ENCODE measurements around the gene SPATS2L.

SPATS2L gene

GRCh38 chr2:200494048-200494447 is 187.6 kb downstream of the SPATS2L start:
- DNase-seq (ENCODE audit: low read depth): no peak
- no peak for TF ChIP-seq CTCF (IDR thresholded peaks at IDR 0.05; ENCODE audit: control insufficient read depth, insufficient read depth, low read depth, low read length, missing control alignments)
- H3K4me3 ChIP-seq (ENCODE audit: control insufficient read depth, low read depth, low read length): no peak overlapping the region

- no peak for DNase-seq (ENCODE audit: low read depth)
- H3K4me3 ChIP-seq (ENCODE audit: control insufficient read depth, low read depth, low read length): no peak overlapping the region
- no peak for TF ChIP-seq CTCF (IDR thresholded peaks at IDR 0.05; ENCODE audit: control insufficient read depth, insufficient read depth, low read depth, low read length, missing control alignments)
These were observed 190.2 kb downstream of the SPATS2L start for GRCh38 chr2:200496696-200497095.

GRCh38 chr2:200498402-200499162 is 192.1 kb downstream of the SPATS2L start:
- H3K4me3 ChIP-seq (ENCODE audit: control insufficient read depth, low read depth, low read length): no peak overlapping the region
- no peak for TF ChIP-seq CTCF (IDR thresholded peaks at IDR 0.05; ENCODE audit: control insufficient read depth, insufficient read depth, low read depth, low read length, missing control alignments)
- no peak for DNase-seq (ENCODE audit: low read depth)

GRCh38 chr2:200502196-200502595 is 195.7 kb downstream of the SPATS2L start:
- no peak overlapping the region for H3K4me3 ChIP-seq (ENCODE audit: control insufficient read depth, low read depth, low read length)
- no peak for DNase-seq (ENCODE audit: low read depth)
- TF ChIP-seq CTCF (IDR thresholded peaks at IDR 0.05; ENCODE audit: control insufficient read depth, insufficient read depth, low read depth, low read length, missing control alignments): no peak

DNA sequence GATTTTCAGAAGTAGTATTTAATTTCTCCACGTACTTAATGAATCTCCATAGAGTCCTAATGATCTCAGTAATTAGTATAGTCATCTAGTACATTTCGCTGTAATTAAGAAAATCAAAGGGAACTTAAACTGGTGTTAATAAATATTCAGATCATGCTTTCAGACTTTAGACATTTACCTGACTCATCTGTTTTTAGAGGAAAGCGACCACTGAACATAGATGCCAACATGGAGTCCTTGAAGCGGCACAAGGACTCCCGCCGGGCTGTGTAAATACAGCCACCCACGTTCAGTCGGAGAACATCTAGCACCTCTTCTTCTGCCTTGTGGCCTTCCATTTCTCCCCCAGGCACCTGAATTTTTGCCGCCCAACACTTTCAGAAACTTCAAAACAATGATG is 200.2 kb downstream of the SPATS2L start:
- H3K4me3 ChIP-seq (ENCODE audit: control insufficient read depth, low read depth, low read length): no peak overlapping the region
- DNase-seq (ENCODE audit: low read depth): no peak
- TF ChIP-seq CTCF (IDR thresholded peaks at IDR 0.05; ENCODE audit: control insufficient read depth, insufficient read depth, low read depth, low read length, missing control alignments): no peak

- TF ChIP-seq CTCF (IDR thresholded peaks at IDR 0.05; ENCODE audit: control insufficient read depth, insufficient read depth, low read depth, low read length, missing control alignments): no peak
These were observed 200.7 kb downstream of the SPATS2L start for GRCh38 chr2:200507179-200507578.

More at GRCh38 chr2:200507179-200507578, 200.7 kb downstream of the SPATS2L start:
- no peak overlapping the region for H3K4me3 ChIP-seq (ENCODE audit: control insufficient read depth, low read depth, low read length)
- DNase-seq (ENCODE audit: low read depth): no peak
